Bronchial smooth muscle cell (primary cell): Measurements from ENCODE around the gene ZNF429. TPM values are rescaled to one million over a fixed set of nuclear protein-coding genes. Genes with fewer than 3 reads are reported as not detected.

Experiments used
- total RNA-seq: library from RNA; depleted of rRNA; stranded (reverse); fragments of >200 nt; gene quantifications from 2 replicates; pipeline ENCODE4 v1.2.1, GENCODE V29; 2014

Gene ZNF429
- total RNA-seq, result 4.6 and 4.7 TPM in 2 replicates

GRCh38 chr19:21505459-21506451 is at the start of gene ZNF429:
Gene ZNF429, plus strand, starts transcription at chr19:21505602. Its CDS starts 170 bp downstream, at chr19:21505772.

Other genes starting within 250 kb of the ZNF429 start
- 3.7 and 4.6 TPM in 2 replicates for gene ZNF708, start 176.2 kb upstream of the ZNF429 start, total RNA-seq
- 1.2 and 3.0 TPM in 2 replicates for gene ZNF738, start 146.6 kb upstream of the ZNF429 start, total RNA-seq
- 31.7 and 36.8 TPM in 2 replicates for gene ZNF493, start 108.5 kb upstream of the ZNF429 start, total RNA-seq